Measurements from ENCODE around the gene GAST. TPM values are rescaled to one million over a fixed set of nuclear protein-coding genes. Genes with fewer than 3 reads are reported as not detected.

The GAST gene
- total and polyA plus RNA-seq, 9 of the 15 experiments (the other 6 are each of a cell fraction or from before 2014, with no cell fraction given): not detected

DNA sequence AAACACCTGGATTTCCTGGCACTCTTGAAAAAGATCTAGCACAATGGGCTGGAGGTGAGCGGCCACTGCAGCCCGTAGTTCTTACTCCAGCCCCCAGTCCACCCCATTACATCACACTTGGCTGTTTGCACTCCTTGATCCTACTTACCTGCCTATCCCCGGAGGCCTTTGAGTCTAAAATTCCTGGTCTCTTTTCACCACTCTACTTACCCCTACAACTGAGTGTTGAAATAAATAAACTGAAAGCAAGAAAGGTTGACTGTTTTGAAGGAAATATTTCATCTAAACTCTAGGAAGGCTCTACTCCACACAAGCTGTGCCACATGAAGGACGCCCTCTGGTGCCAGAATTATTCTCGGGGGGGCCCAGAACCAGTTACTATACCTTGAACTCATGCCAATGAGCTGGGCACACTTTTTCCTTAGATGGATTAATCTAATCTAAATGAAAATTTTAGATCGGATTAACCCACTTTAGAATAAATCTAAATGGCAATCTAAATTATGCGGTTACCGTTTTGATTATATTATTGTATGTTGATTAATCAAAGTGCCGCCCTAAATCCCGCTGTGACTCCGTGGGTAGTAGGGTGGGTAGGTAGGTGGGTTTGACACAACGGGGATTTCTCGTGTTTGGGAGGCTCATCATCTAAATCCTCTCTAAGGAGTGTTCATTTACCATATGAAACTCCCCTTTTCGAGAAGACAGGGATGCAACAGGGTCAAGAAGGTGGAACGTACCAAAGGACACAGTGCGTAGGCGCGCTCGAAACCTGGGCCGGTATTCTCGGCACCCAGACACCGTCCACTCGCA, 24.1 kb upstream of the GAST start (continued):
- TF ChIP-seq LARP7 (IDR thresholded peaks at IDR 0.05) (no peak), NFIX (CRISPR knock-in tag; IDR thresholded peaks at IDR 0.05; ENCODE audit: low read depth) (no peak), DPF2 (IDR thresholded peaks at IDR 0.05) (peak; percentile 51), TCF7 (IDR thresholded peaks at IDR 0.05; ENCODE audit: borderline replicate concordance) (no peak), NR2C2 (CRISPR knock-in tag; IDR thresholded peaks at IDR 0.05) (no peak), NR2C2 (tag; IDR thresholded peaks at IDR 0.05) (no peak), LCOR (CRISPR knock-in tag; IDR thresholded peaks at IDR 0.05) (no peak), FOS (IDR thresholded peaks at IDR 0.05; ENCODE audit: extremely low read depth, insufficient read length) (no peak), GTF2E2 (tag; IDR thresholded peaks at IDR 0.05) (no peak), ZNF699 (CRISPR knock-in tag; IDR thresholded peaks at IDR 0.05; ENCODE audit: insufficient replicate concordance) (no peak), HNRNPLL (IDR thresholded peaks at IDR 0.05; ENCODE audit: low read depth, low read length, poor library complexity, severe bottlenecking) (no peak), HDAC6 (IDR thresholded peaks at IDR 0.05; ENCODE audit: low read depth, low read length) (no peak), SLC30A9 (CRISPR knock-in tag; IDR thresholded peaks at IDR 0.05) (no peak), POU5F1 (IDR thresholded peaks at IDR 0.05; ENCODE audit: borderline replicate concordance, low read depth, low read length, partially characterized antibody) (no peak), ZFP1 (CRISPR knock-in tag; IDR thresholded peaks at IDR 0.05) (no peak), SIX5 (IDR thresholded peaks at IDR 0.05; ENCODE audit: borderline replicate concordance in 1 of 2, insufficient read depth in 1 of 2, low read depth in 1 of 2, low read length in 2 of 2) (no peak), POLR2AphosphoS5 (IDR thresholded peaks at IDR 0.05; ENCODE audit: control insufficient read depth, insufficient read depth, low read depth, low read length) (no peak), CXXC5 (CRISPR knock-in tag; IDR thresholded peaks at IDR 0.05) (no peak), SMARCE1 (IDR thresholded peaks at IDR 0.05) (0 out of 2 replicates have a peak, but pooled peaks have one; percentile 26)
- TF ChIP-seq, protein P1, sequence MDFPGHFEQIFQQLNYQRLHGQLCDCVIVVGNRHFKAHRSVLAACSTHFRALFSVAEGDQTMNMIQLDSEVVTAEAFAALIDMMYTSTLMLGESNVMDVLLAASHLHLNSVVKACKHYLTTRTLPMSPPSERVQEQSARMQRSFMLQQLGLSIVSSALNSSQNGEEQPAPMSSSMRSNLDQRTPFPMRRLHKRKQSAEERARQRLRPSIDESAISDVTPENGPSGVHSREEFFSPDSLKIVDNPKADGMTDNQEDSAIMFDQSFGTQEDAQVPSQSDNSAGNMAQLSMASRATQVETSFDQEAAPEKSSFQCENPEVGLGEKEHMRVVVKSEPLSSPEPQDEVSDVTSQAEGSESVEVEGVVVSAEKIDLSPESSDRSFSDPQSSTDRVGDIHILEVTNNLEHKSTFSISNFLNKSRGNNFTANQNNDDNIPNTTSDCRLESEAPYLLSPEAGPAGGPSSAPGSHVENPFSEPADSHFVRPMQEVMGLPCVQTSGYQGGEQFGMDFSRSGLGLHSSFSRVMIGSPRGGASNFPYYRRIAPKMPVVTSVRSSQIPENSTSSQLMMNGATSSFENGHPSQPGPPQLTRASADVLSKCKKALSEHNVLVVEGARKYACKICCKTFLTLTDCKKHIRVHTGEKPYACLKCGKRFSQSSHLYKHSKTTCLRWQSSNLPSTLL (IDR thresholded peaks at IDR 0.05): no peak
- TF ChIP-seq, protein P2, sequence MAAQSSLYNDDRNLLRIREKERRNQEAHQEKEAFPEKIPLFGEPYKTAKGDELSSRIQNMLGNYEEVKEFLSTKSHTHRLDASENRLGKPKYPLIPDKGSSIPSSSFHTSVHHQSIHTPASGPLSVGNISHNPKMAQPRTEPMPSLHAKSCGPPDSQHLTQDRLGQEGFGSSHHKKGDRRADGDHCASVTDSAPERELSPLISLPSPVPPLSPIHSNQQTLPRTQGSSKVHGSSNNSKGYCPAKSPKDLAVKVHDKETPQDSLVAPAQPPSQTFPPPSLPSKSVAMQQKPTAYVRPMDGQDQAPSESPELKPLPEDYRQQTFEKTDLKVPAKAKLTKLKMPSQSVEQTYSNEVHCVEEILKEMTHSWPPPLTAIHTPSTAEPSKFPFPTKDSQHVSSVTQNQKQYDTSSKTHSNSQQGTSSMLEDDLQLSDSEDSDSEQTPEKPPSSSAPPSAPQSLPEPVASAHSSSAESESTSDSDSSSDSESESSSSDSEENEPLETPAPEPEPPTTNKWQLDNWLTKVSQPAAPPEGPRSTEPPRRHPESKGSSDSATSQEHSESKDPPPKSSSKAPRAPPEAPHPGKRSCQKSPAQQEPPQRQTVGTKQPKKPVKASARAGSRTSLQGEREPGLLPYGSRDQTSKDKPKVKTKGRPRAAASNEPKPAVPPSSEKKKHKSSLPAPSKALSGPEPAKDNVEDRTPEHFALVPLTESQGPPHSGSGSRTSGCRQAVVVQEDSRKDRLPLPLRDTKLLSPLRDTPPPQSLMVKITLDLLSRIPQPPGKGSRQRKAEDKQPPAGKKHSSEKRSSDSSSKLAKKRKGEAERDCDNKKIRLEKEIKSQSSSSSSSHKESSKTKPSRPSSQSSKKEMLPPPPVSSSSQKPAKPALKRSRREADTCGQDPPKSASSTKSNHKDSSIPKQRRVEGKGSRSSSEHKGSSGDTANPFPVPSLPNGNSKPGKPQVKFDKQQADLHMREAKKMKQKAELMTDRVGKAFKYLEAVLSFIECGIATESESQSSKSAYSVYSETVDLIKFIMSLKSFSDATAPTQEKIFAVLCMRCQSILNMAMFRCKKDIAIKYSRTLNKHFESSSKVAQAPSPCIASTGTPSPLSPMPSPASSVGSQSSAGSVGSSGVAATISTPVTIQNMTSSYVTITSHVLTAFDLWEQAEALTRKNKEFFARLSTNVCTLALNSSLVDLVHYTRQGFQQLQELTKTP (IDR thresholded peaks at IDR 0.05; ENCODE audit: low read depth in 1 of 2, partially characterized antibody in 2 of 2): peak in 1 of 2 experiments; percentile 44
- TF ChIP-seq, protein P3, sequence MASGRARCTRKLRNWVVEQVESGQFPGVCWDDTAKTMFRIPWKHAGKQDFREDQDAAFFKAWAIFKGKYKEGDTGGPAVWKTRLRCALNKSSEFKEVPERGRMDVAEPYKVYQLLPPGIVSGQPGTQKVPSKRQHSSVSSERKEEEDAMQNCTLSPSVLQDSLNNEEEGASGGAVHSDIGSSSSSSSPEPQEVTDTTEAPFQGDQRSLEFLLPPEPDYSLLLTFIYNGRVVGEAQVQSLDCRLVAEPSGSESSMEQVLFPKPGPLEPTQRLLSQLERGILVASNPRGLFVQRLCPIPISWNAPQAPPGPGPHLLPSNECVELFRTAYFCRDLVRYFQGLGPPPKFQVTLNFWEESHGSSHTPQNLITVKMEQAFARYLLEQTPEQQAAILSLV (tag; IDR thresholded peaks at IDR 0.05): no peak
